GM19372 (cell line): Measurements from ENCODE around the gene GRK7.
"Not testable (repeated sequence)": the region's sequence is repeated elsewhere in the genome, so short reads cannot be mapped to it uniquely, and the experiment has no call there.

Experiments used
- ATAC-seq: cut with Tn5 transposase; IDR thresholded peaks from one replicate; pipeline ENCODE4 v1.9.1; 2021; ENCODE audit warnings: mild to moderate bottlenecking, low read depth, moderate library complexity; ENCODE audit not compliant: unreplicated experiment

Gene GRK7

GRCh38 chr3:141753399-141753798, 9.8 kb upstream of the GRK7 start:
- no peak for ATAC-seq

- no peak for ATAC-seq
Observed at GRCh38 chr3:141754032-141754431, 9.2 kb upstream of the GRK7 start.

- ATAC-seq, result not testable (repeated sequence)
Observed at GRCh38 chr3:141762552-141762951, 656 bp upstream of the GRK7 start.

- no peak for ATAC-seq
Observed at GRCh38 chr3:141764045-141764444, 837 bp downstream of the GRK7 start.

GRCh38 chr3:141764465-141764864, 1.3 kb downstream of the GRK7 start:
- no peak for ATAC-seq

GRCh38 chr3:141764986-141765385, 1.8 kb downstream of the GRK7 start:
- ATAC-seq, result no peak

GRCh38 chr3:141767066-141767465, 3.9 kb downstream of the GRK7 start:
- ATAC-seq, result no peak

- ATAC-seq, result no peak
Observed at GRCh38 chr3:141769221-141769894, 6.2 kb downstream of the GRK7 start.

- ATAC-seq, result no peak
Observed at GRCh38 chr3:141773676-141774075, 10.5 kb downstream of the GRK7 start.

- ATAC-seq, result no peak
Observed at GRCh38 chr3:141776376-141776775, 13.2 kb downstream of the GRK7 start.

- no peak for ATAC-seq
Observed at GRCh38 chr3:141776885-141777284, 13.7 kb downstream of the GRK7 start.

- no peak for ATAC-seq
Observed at GRCh38 chr3:141777957-141778813, 15.0 kb downstream of the GRK7 start.

GRCh38 chr3:141779667-141780066, 16.5 kb downstream of the GRK7 start:
- ATAC-seq, result no peak

- ATAC-seq, result no peak
Observed at GRCh38 chr3:141782386-141782932, 19.3 kb downstream of the GRK7 start.

- no peak for ATAC-seq
Observed at GRCh38 chr3:141783632-141784031, 20.4 kb downstream of the GRK7 start.

GRCh38 chr3:141784096-141784495, 20.9 kb downstream of the GRK7 start:
- no peak for ATAC-seq

- no peak for ATAC-seq
Observed at GRCh38 chr3:141784531-141784930, 21.3 kb downstream of the GRK7 start.

- ATAC-seq, result no peak
Observed at GRCh38 chr3:141788149-141788548, 24.9 kb downstream of the GRK7 start.

- ATAC-seq, result not testable (repeated sequence)
Observed at GRCh38 chr3:141788750-141789149, 25.5 kb downstream of the GRK7 start.

- no peak for ATAC-seq
Observed at GRCh38 chr3:141789281-141789680, 26.1 kb downstream of the GRK7 start.

GRCh38 chr3:141790171-141790570, 27.0 kb downstream of the GRK7 start:
- no peak for ATAC-seq

- no peak for ATAC-seq
Observed at GRCh38 chr3:141792495-141792894, 29.3 kb downstream of the GRK7 start.
